Glutamatergic neuron (in vitro differentiated cells): ENCODE measurements around the gene WDR70. TPM values are rescaled to one million over a fixed set of nuclear protein-coding genes. Genes with fewer than 3 reads are reported as not detected.

Source experiments
- DNase-seq: peaks from one replicate; pipeline ENCODE4 v3.0.0; 2022
- H3K27ac Mint-ChIP-seq: one replicate; pipeline ENCODE4 v1.8.0; 2020; ENCODE audit warnings: mild to moderate bottlenecking, mixed read lengths, inconsistent platforms; ENCODE audit not compliant: unreplicated experiment
- H3K27me3 Mint-ChIP-seq: one replicate; pipeline ENCODE4 v1.8.0; 2020; ENCODE audit warnings: mild to moderate bottlenecking, moderate library complexity, mixed read lengths, inconsistent platforms; ENCODE audit not compliant: unreplicated experiment
- H3K36me3 Mint-ChIP-seq: one replicate; pipeline ENCODE4 v1.8.0; 2020; ENCODE audit warnings: mild to moderate bottlenecking, mixed read lengths, inconsistent platforms; ENCODE audit not compliant: unreplicated experiment
- H3K4me1 Mint-ChIP-seq: one replicate; pipeline ENCODE4 v1.8.0; 2020; ENCODE audit warnings: mild to moderate bottlenecking, low read depth, mixed read lengths, inconsistent platforms; ENCODE audit not compliant: unreplicated experiment
- H3K4me3 Mint-ChIP-seq: one replicate; pipeline ENCODE4 v1.8.0; 2020; ENCODE audit warnings: mild to moderate bottlenecking, mixed read lengths, inconsistent platforms; ENCODE audit not compliant: unreplicated experiment
- H3K9me3 Mint-ChIP-seq: one replicate; pipeline ENCODE4 v1.8.0; 2020; ENCODE audit warnings: mild to moderate bottlenecking, moderate library complexity, mixed read lengths, inconsistent platforms; ENCODE audit not compliant: unreplicated experiment
- CTCF ChIP-seq: fragments of 200-600 bp; sonication (generic); IDR thresholded peaks from one replicate; pipeline ENCODE4 v1.5.0; 2021; ENCODE audit not compliant: partially characterized antibody, unreplicated experiment
- total RNA-seq: library from RNA; stranded (reverse); fragmentation: NEBNext Ultra II Directional; extraction: Animal tissue kit (Norgen Biotek cat#: 25700); gene quantifications from one replicate; pipeline ENCODE4 v1.2.1, GENCODE V29; 2021; ENCODE audit not compliant: unreplicated experiment

The WDR70 gene
- total RNA-seq, 1 donor from 2014 or later = 38.1 TPM

GRCh38 chr5:37628876-37629275 lies 249.8 kb downstream of the WDR70 start:
- DNase-seq = no peak
- no peak for TF ChIP-seq CTCF
- no peak overlapping the region for H3K27ac Mint-ChIP-seq
- no peak overlapping the region for H3K4me3 Mint-ChIP-seq
- no peaks in the 10 kb centered on the region for H3K4me1 Mint-ChIP-seq
- H3K27me3 Mint-ChIP-seq = no peaks in the 10 kb centered on the region
- H3K9me3 Mint-ChIP-seq = peaks cover 3% of the 10 kb centered on the region
- H3K36me3 Mint-ChIP-seq = peaks cover 18% of the 10 kb centered on the region

- no peaks in the 10 kb centered on the region for H3K4me1 Mint-ChIP-seq
- no peak for TF ChIP-seq CTCF
- H3K4me3 Mint-ChIP-seq = no peak overlapping the region
- DNase-seq = no peak
- no peaks in the 10 kb centered on the region for H3K27me3 Mint-ChIP-seq
- peaks cover 12% of the 10 kb centered on the region for H3K36me3 Mint-ChIP-seq
- H3K27ac Mint-ChIP-seq = no peak overlapping the region
- peaks cover 3% of the 10 kb centered on the region for H3K9me3 Mint-ChIP-seq
Observed at GRCh38 chr5:37631939-37632338, 252.8 kb downstream of the WDR70 start.

- Mint-ChIP-seq H3K4me3 (no peak overlapping the region), H3K27me3 (no peaks in the 10 kb centered on the region), H3K9me3 (no peaks in the 10 kb centered on the region), H3K4me1 (no peaks in the 10 kb centered on the region), H3K36me3 (no peaks in the 10 kb centered on the region), H3K27ac (no peak overlapping the region)
- TF ChIP-seq CTCF = no peak
- no peak for DNase-seq
Observed at GRCh38 chr5:37637165-37637845, 258.2 kb downstream of the WDR70 start.

DNA sequence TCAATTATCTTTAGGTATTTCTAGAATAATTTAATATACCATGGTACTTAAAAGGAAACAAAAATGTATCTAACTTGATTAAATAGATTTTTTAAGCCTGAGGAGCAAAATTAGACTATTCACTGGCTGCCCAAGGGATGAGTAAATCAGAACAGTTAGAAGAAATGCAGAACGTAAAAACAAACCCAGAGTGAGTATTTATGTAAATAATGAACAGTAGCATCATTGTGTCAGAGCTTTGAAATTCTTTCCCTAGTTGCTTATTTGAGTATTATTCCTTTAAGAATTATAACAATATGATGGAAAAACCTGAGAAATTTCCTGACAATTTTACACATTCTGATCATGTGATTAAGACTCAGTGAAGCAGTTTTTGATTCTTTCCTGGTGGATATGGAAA lies 259.8 kb downstream of the WDR70 start:
- no peak for DNase-seq
- no peaks in the 10 kb centered on the region for H3K4me1 Mint-ChIP-seq
- no peak for TF ChIP-seq CTCF
- no peaks in the 10 kb centered on the region for H3K9me3 Mint-ChIP-seq
- no peaks in the 10 kb centered on the region for H3K27me3 Mint-ChIP-seq
- no peak overlapping the region for H3K4me3 Mint-ChIP-seq
- H3K36me3 Mint-ChIP-seq = no peaks in the 10 kb centered on the region
- no peak overlapping the region for H3K27ac Mint-ChIP-seq

DNA sequence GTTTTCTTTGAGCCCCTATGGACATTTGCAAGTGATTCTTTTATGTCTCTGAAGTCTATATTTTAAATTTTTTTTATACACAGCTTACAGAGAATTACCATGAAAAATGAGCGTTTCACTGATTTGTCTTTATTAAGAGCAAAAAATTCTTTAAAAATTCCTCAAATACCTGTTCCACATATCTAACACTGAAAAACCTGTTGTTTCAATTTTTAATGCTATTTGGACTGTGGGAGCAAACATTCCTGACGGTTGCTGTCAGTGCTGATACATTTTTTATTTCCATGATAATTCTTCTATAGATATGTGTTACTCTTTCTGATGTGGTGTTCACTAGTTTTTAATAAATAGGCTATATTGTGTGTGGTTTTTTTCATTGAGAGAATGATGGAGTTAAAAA lies 261.0 kb downstream of the WDR70 start:
- Mint-ChIP-seq H3K4me3 (no peak overlapping the region), H3K27me3 (no peaks in the 10 kb centered on the region)

More for the DNA sequence above, 261.0 kb downstream of the WDR70 start:
- no peaks in the 10 kb centered on the region for H3K4me1 Mint-ChIP-seq
- H3K9me3 Mint-ChIP-seq = no peaks in the 10 kb centered on the region
- no peak for DNase-seq
- H3K27ac Mint-ChIP-seq = no peak overlapping the region
- TF ChIP-seq CTCF = no peak
- H3K36me3 Mint-ChIP-seq = no peaks in the 10 kb centered on the region
